Left lobe of liver (tissue), 2 donors: ENCODE measurements around the gene UNC13B. TPM values are rescaled to one million over a fixed set of nuclear protein-coding genes. Genes with fewer than 3 reads are reported as not detected.
A peak's percentile ranks its signal among the peaks of the same experiment; 100 is the strongest.

Source experiments
- ATAC-seq: fragments of 200-7000 bp; cut with Tn5 transposase; one replicate; pipeline ENCODE4 v1.9.1; 2020; ENCODE audit warnings: mild to moderate bottlenecking, moderate library complexity
- DNase-seq: peaks from one replicate; pipeline ENCODE4 v3.0.0-alpha.2; 2020; ENCODE audit warnings: low spot score
- total RNA-seq: library from RNA; stranded (reverse); gene quantifications from one replicate; pipeline ENCODE4 v1.2.1, GENCODE V29; 2021
- donor health status: DM: no; HTN: no; CAD: no; lungs with moderate emphysema.
- donor health status: DM: no; HTN: yes; CAD: no.

Gene UNC13B
- total RNA-seq, 1 donor from 2014 or later: 21.4 TPM

DNA sequence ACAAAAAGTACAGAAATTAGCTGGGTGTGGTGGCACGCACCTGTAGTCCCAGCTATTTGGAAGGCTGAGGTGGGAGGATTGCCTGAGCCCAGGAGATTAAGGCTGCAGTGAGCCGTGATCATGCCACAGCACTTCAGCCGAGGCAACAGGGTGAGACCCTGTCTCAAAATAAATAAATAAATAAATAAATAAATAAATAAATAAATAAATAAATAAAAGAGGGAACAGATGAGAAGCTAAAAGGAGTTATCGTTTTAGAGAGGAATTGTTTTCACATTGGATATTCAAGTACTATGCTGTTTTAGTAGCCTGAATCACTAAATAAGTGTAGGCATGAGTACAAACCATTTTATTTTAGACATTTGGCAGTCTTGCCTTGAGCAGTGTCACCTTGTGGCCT lies 151.7 kb downstream of the UNC13B start:
- ATAC-seq (no peak), DNase-seq (no peak)

DNA sequence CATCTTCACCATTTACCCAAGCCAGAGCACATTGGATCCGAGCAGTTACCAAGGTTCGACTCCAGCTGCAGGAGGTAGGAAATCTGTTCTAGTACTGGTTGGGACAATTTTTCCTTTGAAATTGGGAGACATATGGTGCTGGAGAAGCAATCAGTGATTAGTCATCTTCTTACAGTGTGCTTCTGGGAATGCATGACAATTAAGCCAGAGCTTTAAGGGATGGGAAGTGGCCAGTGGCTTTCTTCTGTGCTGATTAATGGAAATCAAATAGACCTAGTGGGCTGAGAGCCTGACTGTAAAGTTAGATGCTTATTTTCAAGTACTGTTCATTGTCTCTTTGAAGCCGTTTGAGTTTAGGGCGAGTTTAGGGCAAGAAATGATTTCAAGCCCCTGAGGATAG lies 152.1 kb downstream of the UNC13B start:
- DNase-seq: no peak
- ATAC-seq: no peak

DNA sequence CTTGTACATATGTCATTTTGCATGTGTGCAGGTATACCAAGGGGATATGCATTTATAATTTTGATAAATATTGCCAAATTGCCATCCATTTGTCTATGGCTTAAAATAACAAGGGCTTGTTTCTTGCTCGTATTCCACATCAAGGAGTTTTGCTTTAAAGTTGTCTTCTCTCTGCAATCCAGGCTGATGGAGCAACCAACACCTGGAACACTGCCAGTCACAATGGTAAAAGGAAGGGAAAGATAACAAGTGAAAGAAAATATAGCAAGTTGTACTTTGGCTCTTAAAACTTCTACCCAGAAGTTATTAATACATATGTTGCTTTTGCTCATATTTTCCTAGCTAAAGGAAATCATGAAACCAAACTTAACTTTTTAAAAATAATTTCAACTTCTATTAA lies 156.9 kb downstream of the UNC13B start:
- ATAC-seq (no peak), DNase-seq (no peak)

DNA sequence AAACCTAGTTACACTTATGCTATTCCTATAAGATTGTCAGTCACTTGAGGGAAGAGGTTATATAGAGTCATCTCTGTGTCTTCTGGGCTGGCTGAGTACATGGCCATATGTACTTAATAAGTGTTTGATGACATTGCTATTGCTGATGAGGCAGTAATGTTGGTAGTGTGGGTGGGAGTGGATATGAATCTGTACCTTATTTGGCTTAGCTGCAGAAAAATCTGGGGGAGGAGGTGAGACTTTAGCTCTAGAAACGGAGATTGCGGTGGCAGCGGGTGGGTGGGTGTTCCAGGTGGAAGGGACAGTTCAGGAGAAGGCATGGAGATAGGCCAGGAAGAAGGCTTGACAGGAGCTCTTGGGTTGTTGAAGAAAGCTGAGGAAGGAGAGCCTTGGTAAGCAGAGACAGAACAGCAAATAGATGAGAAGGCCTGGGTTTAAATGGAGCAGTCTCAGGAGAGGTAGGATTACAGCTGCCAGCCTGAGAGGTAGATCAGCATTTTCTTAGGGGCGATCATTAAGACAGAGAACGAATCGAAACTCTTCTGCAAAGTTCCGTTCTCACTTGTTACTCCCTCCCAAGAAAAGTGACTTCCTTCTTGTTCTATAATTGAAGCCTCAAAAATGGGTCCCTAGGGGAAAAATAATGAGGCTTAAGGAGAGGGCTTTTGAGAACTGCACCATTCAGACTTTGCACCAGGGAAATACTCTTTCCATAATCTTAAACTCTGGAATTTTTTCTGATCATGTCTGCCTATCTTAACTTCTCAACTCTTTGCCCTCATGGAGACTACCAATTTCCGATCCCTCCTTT lies 160.5 kb downstream of the UNC13B start:
- DNase-seq (no peak), ATAC-seq (no peak)

DNA sequence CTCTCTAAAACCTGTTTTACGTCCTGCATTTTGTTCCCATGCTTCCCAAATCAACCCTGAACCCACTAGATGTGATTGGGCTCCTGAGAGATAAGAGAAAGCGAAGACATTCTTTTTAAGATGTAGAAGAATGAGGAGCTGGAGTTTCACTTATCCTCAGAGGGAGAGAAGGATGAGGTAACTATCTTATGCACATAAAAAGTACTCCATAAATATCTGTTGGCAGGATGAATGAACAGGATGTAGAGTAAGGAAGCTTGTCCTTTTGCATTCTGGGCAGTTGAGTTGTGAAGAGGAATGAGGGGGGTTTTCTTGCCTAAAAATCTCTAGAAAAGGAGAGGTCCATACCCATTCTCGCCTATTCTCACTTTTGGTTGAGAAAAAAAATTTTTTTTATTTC lies 163.2 kb downstream of the UNC13B start:
- ATAC-seq: no peak
- DNase-seq: no peak

DNA sequence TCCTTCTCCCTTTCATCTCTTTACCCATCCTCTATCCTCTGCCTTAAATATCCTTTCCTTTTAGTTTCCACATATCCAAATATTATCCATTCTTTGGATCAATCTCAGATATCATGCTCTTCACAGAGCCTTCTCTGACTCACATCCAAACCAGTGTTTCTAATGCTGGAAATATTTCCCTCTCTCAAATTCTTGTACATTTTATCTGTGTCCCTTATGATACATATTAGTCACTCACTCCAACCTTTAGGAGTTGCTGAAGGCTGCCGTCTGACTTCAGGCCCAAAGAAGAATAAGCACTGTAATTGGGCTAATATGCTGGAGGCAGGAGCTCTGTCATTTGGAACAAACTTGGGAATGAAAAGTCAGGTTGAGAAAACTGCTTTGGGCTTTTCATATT lies 171.7 kb downstream of the UNC13B start:
- DNase-seq (no peak), ATAC-seq (no peak)

DNA sequence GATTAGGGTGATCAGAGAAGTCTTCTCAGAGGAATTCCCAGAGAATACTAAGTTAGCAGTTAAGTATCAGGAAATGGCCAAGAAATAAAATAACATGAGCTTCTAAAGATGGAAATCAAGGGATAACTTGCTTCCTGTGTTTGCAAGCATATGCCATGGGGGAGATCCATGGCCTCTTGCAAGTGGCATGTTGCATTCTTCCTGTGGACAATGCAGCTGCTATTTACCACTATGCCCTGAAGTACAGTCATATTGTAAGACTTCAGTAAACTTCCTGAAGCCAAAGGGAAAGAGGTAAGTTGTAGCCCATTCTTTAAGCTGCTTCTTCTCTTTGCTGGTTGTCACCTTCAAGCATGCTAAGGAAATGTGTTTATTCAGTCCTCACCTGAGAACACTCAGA lies 173.4 kb downstream of the UNC13B start:
- no peak for DNase-seq
- ATAC-seq: no peak

DNA sequence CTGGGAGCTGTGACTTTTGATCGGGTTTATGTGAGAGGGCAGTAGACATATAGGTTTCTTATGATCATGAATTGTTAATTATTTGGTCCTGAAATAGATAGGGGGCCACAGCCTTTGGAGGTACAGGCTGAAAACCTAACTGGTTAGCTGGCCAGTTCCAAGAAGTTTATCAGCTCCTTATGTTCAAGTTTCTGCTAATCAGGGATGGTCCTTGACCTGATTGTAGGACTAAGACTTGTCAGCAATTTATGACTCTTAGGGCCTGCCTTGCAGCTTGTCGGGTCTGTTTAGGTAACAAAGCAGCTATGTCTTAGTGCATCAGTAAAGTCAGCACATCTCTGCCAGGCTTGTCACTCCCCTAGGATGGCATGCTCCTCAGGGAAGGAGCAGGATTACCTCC lies 176.3 kb downstream of the UNC13B start:
- DNase-seq: no peak

DNA sequence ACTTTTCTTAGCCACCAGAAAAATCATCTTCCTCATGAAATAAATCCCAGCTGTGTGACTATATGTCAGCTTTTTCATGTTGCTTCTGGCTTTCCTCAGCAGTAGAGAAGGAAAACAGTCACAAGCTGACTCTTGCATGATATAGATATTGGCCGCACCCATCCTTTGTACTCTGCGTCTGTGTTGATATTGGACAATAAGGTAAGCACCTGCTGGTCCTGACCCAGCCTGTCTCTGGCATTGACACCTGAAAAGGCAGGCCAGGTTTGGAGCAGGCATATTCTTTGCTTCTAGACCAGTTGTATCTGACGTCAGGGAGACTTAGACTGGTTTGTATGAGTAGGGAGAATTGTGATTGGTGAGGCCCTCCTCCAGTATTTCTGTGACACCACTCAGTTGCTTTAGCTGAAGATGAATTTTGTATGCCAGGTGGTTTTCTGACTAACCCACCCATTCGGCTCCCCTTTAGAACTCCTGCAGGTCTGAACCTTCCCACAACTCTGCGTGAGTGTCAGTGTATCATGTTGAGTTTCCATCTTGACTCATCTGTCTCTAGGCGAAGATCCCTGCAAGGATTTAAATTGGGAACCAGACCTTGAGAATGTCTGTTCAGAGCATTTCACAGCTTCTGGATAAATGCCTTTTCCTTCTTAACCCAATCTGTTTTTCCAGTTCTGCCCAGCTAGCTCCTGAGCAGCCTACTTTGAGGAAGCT lies 176.9 kb downstream of the UNC13B start:
- DNase-seq: no peak

More for the DNA sequence above, 176.3 kb downstream of the UNC13B start:
- no peak for ATAC-seq

DNA sequence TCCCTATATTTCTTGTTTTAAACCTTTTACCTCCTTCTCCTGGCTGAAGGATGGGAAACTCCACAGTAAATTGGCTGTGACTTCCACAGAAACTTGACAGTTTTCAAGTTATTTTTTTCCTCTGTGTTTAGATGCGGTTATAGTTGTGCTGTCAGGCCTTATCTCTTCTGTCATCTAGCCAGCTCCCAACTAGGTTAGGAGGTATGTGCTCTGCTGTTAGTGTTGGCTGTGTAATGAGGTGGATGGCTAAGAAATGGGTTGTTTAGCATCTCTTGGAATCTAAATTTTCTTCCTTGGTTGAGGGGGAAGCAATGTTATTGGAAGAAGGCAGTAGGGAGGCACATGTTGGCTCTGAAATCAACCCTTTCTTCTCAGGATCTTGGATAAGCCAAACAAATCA lies 178.2 kb downstream of the UNC13B start:
- ATAC-seq (no peak), DNase-seq (no peak)

More for the DNA sequence above, 176.9 kb downstream of the UNC13B start:
- no peak for ATAC-seq

DNA sequence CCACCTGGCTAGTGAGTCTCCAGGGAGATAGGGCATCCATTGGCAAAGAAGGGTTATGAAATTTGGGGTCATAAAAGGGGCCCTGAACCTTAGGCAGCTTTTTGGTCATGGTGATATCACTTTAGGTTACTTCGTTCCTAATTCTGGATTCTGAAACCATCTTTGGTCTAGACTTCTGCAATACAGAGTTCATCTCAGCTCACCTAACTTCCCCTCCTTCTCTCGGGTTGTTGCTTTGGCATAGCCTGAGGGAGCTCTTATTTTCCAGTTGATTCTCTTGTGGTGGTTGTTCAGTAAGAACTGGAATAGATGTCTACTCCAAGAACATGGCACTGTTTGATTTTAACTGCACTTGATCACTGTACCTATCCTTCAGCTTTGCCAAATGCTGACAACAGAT lies 179.2 kb downstream of the UNC13B start:
- DNase-seq: no peak

DNA sequence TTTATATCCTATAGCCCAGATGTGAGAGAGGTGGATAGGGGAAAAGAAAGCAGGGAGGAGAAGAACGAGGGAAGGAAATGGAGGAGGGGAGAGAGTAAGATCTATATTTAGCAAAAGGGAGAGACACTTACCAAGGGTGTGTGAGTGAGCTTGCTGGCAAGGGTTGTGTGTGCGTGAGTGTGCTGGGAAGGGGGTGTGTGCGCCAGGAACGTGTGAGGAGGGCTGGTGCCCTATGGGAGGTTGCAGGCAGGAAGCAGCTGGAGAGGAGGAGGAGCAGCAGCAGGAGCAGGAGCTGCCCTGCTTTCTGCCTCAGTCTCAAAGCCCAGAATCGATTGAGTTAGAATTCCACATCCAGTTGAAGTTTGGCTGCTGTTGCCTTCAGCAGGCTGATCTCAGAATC lies 179.8 kb downstream of the UNC13B start:
- no peak for DNase-seq

More for the DNA sequence above, 179.2 kb downstream of the UNC13B start:
- no peak for ATAC-seq

DNA sequence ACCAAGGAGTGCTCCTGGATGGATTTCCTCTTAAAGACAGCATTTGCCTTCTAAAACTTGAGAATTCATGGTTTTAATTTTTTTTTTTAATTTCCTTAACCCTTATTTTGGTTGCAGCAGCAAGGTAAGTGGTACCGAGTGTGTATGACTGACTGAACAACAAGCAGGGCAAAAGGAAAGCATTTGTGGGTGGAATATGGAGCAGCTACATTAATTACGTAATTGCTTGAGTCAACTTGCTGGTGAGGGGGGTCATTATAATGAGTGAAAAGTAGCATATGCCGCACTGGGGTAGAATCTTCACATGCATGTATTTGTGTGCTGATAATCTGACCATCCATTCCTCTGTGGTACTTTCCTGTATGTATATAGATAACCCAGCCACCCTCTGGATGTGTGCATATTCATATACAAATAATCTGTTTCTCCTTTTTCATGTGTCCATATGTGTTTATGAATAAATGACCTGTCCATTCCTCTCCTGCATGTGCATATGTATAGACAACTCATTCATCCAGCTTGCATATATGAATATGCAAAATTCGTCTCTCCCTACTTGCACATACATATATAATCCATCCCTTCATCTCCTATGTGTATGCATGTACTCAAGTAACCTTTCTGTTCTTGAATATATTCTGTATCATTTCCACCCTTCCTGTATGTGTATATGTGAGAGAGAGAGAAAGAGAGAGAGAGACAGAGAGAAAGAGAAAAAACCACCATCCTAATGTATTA lies 180.6 kb downstream of the UNC13B start:
- no peak for DNase-seq
- ATAC-seq: no peak

More for the DNA sequence above, 179.8 kb downstream of the UNC13B start:
- ATAC-seq: peak; percentile 18

DNA sequence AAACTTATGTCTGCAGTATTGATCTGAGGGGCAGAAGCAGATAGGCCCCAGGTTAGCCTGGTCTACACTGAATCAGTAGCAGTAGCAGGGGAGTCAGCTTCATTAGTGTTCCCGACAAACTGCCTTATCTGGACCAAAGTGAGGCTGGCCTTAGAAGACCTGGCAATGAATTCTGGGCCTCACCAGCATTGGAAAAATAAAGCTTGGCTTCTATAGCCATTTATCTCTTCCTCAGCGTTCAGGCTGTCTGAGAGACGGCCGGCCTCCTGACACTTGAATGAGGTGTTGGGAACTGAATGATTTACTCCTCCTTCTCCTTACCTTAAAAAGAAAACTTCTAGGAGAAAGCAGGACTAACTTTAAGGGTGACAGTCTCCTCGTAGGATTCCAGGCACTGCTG lies 186.3 kb downstream of the UNC13B start:
- ATAC-seq (no peak), DNase-seq (no peak)

DNA sequence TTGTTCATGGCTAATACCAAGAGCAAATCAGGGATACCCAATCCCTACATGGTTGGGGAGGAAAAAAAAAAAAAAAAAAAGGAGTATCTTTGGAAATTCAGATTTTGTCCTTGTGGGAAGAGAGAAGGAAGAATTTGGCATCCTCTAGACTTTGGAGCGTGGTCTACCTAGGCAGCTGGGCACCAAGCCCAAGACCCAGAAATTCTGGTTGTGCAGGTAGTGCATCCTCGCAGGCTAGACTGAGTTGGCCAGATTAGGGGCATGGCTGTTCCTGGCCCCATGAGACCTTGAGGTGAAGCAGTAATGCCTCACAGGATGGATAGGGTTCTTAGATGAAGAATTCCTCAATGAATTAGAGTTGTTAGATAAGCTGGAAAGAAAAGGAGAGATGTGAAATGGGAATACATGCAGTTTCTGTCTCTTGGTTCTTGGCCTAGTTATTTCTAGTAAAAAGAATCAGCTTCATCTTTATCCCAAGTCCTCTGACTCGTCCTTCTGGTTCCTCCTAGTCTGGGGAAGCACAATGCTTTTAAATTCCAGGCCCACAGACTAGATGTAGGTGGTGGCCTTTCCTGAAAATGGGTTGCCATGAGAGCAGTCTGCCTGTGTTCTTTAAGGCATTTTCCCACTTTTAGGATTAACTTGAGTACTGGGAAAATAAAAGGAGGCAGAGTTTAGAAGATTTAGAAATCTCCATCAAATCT lies 187.6 kb downstream of the UNC13B start:
- ATAC-seq: no peak
- DNase-seq: no peak

DNA sequence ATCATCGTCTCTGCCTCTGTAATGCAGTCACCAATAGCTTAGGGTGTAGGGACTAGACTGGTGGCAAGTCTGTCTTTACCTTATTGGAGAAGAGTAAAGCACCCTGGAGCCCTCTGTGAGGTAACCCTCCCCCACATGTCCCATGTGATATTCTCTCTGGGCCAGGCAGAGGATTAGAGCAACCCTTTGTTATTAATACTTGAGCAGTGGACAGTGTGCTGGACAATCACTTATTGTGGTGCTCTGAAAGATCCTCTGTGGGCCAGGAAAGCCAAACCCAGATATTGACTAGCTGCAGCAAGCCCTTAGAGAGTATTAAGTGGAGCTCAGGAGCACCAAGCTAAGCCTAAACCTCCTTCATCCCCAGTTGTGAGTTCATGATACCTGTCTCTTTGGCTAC lies 188.4 kb downstream of the UNC13B start:
- ATAC-seq: peak; percentile 27
- no peak for DNase-seq

DNA sequence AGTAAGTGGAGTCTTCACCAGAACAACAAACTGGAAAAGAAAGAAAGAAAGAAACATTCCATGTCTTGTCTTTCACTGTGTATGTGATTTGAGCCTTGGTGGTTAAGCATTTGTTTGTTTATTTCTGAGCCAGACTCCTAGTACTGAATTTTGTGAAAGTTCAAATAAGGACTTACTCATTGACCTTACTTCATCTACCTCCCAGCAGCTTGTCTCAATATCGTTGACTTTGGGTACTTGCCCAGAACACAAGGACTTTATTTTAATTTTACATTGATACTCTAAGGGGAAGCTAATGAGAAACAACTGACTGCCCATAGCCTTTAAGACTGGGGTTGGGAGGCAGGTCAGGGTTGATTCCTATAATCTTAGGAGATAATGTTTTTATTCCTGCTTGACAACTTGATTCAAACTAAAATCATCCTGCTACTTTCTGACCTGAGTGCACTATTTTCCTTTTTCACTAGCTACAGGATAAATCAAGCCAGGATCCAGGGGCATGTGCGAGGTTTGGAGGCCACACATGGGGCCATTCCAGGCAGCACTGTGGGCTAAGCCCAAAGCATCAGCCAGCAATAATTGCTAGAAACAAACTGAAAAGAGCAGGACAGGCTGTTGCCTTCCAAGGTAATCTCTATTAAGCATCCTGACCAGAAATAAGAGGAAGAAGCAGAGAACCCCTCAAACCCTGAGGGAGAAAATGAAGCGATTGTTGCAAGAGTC lies 189.2 kb downstream of the UNC13B start:
- ATAC-seq (peak; percentile 91), DNase-seq (no peak)

DNA sequence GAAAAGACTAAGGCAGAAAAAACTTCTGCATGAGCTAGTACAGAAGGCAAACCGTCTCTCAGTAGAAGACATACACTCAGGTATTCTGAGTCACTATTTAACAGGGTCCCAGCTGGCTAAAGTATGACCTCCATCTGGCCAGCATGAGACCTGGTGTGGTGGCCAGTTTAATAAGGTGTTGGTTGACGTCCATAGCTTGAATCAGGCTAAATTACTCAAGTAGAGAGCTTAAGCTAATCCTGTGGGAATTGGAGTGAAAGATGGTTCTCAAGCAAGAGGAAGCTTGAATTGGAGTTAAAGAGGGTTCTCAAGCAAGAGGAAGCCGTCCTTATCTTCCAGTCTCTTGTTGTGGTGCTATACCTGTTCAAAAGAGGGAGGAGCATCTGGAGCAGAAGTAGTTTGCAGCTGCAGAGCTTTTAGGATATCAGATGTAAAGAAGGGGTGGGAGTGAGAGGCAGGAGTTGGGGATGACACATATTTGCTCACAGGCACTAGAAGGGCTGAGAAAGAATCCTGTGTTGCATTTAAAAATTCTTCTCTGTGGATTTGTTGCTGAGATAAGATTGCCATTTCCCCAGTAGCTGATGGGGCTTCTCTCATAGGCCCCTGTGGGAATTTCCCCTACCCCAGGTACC lies 192.0 kb downstream of the UNC13B start:
- ATAC-seq (no peak), DNase-seq (no peak)

DNA sequence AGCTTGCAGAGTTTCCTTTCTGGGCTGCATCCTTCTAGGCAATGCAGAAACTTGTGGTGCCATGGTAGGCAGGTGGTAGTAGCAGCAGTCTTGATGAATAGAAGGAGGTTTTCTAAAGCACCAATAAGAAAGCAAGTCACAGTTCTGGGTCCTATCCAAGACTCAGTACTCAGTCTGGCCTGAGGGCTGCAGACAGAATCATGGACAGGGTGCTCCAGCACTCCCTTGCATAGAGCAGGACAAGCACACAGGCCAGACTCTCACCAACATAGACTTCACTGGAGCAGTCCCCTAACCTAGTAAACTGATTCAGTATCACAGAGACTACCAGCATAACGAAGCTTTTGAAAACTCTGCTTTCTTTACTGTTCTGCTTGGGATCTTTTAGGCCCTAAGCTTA lies 194.1 kb downstream of the UNC13B start:
- DNase-seq (no peak), ATAC-seq (no peak)

DNA sequence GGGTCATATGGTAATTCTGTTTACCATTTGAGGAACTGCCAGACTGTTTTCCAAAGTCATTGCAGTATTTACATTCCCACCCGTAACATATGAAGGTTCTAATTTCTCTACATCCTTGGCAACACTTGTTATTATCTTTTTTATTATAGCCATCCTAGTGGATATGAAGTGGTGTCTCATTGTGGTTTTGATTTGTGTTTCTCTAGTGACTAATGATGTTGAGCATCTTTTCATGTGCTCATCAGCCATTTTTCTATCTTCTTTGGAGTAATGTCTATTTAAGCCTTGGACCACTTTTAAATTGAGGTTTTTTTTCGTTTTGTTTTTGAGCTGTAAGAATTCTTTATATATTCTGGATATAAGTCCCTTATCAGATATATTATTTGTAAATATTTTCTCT lies 195.3 kb downstream of the UNC13B start:
- no peak for ATAC-seq

More for the DNA sequence above, 195.3 kb downstream of the UNC13B start:
- DNase-seq: no peak
